ENCODE results near the gene CEBPG.
A peak's percentile ranks its signal among the peaks of the same experiment; 100 is the strongest.

The CEBPG gene

DNA sequence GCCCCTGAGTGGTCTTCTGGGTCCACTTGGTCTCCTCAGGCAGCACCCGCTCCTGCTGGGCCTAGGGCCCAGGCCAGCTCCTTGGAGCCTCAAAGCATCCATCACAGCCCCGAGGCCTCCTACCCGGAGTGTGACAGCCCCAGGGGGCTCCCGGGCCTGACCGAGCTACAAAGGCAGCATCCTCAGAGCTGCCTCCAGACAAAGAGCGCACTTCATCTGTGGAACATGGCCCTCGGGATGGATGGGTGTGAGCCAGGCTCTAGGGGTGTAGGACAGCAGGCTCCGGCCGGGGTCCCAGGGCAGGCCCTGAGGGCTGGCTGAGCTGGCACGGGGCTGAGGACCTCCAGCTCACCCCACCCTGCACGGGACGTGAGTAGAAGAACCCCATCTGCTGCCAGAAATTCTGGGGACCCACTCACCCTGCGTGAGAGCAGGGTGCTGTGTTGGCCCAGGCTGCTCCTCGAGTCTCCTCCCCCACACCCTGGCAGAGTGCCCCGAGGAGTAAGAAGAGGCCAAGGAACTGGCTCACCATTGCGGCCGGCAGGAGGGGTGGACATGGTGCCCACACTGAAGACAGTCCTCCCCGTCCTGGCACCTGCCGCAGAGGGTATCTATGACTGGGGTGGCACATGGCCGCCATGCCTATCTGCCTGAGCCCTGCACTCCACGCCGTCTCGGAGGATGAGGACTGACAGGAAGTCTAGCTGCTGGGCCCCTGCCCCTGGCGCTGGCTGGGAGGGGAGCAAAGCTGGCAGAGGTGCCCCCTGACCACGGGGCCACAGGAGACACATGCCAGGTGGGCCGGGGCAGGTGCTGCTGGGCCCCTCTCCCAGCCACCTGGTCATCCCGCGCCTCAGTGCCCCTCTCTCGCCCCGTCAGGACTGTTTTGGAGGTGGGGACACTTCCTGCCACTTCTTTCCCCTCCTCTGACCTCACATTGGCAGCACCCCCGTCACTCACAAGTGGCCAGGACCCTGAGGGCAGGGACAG lies 22.3 kb downstream of the CEBPG start:
- peak; percentile 25 for DNase-seq

DNA sequence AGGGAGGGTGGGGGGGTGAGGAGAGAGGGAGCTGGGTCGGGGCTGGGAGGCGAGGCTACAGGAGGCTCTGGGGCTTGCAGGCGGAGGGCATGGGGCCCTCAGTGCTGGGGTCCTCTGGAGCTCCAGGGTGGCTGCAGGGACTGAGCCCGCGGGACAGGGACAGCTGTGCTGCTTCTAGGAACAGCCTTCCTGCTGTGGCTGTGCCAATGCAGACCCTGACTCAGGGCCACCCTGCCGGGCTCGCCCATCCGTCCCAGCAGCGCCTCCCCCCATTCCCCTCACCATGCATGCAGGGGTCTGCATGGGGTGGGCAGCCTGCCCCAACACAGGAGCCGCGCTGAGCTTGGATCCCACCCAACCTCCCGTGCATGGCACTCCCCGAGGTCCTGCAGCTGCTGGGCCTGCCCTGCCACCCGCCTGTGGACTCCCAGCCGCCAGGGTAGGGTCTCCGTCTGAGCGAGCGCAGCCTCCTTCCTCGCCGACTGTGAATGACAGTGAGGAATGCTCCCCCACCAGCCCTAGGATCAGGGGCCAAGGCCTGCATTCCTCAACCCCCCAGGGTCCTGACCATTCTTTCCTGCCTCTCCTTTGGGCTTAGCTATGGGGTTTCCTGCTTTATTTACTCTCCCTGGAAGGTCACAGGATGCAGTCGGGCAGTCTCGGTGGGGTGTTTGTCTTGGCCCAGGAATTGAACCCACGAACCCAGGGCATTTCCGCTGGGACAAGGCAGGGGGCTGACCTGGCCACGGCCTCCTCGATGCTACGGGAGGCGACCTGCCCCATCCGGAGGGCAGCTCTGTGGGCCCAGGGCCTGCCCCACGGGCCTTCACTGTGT lies 23.4 kb downstream of the CEBPG start:
- peak; percentile 41 for DNase-seq

GRCh38 chr19:33397536-33398360 lies 24.2 kb downstream of the CEBPG start:
- no peak for DNase-seq

DNA sequence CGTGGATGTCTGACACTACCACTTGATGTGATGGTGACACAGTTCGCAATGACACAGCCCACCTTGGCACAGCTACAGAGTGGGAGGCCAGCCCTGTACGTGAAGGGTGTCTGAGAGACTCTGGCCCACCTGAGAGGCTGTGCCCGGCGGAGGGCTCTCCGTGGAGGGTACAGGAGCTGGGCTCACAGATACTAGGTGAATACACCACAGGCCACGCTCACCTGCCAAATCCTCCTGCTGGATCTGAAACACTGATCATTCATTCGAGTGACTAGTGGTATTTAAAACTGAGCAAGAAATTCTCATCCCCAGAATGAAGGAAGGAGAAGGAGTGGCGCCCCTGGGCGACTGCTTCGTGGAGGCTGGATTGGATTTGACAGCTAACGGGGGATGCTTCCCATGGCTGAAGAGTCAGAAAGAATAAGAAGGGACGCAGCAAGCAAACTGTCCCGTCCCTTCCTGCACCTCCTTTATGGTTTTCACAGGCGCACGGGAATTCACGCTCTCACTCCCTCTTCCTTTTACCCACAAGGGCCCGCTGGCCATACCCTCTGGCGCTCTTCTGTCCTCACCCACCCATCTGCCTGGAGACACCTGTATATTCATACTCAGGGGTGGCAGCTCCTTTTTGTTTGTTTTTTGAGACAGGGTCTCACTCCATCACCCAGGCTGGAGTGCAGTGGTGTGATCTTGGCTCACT lies 25.0 kb downstream of the CEBPG start:
- DNase-seq, result no peak

- no peak for DNase-seq
These were observed 25.7 kb downstream of the CEBPG start for GRCh38 chr19:33399081-33399744.

DNA sequence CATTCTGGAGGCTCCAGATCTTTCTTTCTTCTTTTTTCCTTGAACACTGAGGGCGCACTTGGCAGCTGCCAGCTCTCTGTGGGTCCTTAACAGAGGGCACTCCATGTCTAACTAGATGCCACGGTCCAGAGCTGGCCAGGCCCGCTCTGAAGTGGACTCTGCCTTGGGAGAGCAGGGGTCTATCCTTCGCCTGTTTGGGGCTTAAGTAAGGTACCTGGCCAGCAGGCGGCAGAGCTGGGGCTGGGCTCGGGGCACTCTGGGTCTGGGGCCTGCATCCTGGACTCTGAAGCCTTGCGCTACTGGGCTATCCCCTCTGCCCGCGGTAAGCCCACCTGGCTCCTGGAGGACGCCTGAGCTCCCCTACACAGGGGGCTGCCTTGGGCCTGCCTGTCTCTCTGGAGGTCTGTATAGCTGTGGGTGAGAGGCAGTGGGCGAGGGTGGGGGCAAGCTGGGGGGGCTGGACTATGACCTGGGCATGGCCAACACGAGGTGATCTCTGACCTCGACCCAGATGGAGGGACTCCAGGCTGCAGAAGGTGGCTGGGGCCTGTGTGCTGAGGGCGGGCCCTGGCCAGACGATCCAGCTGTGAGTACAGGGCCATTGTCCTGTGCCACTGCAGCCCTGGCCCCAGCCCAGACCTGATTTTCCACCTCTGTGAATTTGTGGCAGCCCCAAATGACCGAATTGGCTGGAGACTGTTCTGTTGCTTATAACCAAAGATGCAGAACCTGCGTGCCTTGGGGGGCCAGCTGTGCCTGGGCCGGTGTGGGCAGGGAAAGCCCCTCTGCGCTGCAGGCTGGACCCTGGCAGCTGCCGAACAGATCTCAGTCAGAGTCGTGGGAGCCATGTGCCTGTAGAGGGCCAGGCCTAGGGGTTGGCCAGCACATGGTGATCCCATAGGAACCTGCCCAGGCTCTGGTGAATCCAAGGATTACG lies 26.5 kb downstream of the CEBPG start:
- no peak for DNase-seq

DNA sequence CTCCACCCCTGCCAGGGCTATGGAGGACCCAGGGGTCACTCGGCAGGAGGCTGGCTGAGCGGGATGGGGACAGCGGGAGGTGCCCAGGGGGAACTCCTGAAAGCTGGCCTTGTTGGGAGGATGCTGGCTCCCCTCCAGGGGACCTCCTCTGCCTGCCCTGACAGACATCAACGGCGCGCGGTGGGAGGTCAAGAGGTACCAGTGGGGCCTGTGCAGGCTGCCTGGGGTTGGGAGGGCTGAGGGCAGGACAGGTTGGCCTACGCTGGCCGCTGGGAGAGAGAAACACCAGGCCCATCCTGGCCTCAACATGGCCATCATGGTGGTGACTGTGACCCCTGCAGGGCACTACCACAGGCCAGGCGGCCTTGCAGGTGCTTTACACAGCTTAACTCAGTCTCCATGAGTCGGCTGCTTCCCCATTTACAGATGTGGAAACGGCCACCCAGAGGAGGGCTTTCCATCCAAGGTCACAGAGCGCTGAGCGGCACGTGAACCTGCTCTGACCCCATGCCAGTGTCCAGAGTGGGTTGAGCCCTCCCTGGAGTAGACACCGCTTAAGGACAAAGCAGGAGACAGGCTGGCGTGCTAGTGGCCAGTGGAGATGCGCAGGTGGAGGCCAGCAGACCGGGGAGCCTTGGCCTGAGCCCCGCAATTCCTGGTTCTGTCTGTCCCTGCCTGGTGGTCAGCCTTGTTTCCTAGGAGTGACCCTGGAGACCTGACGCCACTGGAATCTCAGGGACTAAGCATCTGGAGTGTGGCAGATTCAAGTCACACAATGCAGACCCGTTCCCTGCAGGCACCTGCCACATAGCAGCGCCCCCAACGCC lies 27.6 kb downstream of the CEBPG start:
- DNase-seq, result no peak

GRCh38 chr19:33401683-33402420 lies 28.3 kb downstream of the CEBPG start:
- DNase-seq, result no peak

DNA sequence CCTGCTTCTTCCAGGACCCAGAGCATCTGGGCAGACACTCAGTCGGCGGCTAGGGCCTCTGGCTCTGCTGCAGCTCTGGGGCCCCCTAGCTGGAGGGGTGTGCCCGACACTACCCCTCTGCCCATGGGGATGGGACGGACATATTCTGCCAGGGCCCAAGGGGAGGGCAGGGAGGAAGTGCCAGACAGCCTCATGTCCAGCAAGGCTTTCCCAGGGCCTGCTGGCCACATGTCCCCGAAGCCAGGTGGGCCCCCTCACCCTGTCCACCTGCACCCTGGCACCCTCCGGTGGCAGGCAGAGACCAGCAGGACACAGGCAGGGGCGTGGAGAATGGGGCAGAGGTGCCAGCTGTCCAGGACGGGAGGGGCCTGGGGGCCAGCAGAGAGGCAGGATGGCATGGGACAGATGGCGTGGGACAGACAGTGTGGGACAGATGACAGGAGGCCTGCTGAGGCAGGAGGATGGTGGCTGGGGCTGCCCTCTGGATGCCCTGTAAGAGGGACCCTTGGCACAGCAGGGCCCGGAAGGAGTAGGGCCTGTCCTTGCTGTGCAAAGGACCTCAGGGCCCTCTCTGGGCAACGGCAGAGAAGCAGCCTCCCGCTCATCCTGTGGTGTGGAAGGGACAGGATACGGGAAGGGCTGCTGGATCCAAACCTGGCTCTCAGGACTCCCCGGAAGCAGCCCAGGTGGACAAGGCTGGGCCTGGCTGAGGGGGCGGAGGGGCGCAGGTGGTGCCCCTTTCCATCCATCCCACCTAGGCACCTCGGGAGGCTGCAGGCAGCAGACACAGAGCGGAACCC lies 29.1 kb downstream of the CEBPG start:
- DNase-seq, result no peak

- no peak for DNase-seq
These were observed 29.9 kb downstream of the CEBPG start for GRCh38 chr19:33403221-33403972.

DNA sequence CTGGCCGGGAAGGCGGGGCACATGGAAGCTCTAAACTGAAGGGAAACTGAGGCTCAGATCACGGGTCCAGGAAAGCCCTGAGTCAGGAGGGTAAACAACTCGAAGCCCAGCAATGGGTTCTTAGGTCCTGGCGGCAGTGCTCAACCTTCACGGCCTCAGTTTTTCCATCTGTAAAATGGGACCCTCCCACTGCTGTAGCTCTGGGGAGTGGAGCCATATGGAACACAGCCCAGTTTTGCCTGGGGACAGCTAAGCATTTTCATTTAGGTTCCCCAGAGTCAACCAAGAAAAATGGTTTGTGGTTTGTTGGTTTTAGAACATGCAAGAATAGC lies 30.4 kb downstream of the CEBPG start:
- DNase-seq, result no peak

DNA sequence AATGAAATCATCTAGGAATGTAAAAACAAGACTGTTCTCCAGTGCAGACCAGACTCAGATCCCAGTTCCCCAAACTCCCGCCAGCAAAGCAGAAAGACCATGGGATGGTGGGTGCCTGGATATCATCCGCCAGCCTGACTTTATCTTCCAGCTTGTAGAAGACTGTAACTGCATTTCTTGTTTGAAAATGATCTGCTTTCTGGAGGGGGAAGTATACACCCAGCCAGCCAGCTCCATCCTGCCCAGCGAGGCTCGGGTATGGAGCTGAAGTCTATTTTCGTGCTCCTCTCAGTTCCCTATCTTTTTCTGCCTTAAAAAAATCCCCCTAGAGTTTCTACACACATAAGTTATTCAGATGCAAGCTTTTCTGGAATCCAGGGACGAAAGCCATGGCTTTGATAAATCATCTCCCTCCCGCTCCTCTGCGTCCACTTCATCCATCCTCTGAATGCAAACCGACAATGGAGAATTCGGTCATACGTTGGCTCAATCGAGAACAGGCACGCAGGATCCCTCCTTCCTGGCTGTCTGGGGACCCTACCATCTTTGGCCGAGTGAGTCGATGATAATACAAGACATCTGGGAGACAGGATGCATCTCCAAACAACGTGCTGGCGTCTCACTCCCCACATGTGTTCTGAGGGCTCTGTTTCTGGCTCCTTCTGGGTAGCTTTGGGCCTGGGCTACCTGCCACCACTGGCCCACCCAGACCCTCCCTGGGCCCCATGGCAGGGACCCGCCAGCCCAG lies 31.2 kb downstream of the CEBPG start:
- DNase-seq, result no peak

DNA sequence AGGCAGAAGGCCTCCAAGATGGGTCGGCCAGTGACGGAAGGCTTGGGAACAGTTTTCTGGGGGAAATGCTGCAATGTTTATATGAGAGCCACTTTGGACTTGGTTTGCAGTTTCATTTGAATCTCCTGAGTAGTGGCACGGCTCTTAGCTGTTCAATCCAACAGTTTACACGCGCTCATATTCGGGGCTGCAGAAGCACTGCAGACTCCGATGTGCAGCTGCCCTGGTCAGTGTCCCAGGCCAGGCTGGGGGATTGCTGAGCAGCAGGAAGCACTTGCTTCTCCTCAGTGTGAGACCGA lies 31.7 kb downstream of the CEBPG start:
- no peak for DNase-seq

DNA sequence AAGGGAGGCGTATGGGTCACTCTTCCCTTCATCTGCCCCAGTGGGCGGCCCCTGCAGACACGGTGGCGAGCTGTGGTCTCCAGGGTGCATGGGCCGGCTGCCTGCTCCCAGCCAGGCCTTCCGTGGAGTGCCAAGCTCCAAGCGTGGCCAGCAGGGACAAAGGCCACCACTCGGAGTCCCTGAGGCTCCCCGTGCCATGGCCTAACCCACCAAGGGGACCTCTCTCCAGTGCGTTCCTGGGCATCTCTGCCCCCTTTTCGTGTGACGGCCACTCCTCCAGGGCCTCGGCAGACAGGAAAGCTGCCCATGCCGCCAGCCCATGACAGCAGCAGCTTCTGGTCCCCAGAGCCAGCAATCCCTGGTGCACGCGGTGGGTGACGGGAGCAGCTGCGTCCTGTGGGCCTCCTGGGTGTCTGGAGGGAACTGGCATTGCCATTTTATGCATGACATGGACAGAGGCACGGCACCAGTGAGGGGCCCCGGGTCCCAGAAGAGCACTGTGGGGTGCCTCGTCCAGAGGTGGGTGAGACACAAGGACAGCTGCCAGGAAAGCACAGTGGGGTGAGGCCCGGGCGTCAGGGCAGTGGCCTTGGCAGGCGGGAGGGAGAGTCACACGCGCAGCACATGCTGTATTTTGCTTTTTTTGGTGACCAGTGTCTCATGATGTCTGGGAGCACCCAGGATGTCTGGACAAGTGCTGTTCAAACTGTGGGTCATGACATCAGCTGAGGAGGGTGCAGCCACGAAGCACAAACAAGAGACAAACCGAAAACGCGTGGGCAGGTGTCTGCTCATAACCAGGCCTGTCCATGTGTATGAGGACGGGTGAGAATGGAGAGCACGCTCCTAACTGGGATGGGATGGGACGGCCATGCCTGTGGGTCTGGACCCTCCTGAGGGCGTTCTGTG lies 32.3 kb downstream of the CEBPG start:
- DNase-seq, result no peak

DNA sequence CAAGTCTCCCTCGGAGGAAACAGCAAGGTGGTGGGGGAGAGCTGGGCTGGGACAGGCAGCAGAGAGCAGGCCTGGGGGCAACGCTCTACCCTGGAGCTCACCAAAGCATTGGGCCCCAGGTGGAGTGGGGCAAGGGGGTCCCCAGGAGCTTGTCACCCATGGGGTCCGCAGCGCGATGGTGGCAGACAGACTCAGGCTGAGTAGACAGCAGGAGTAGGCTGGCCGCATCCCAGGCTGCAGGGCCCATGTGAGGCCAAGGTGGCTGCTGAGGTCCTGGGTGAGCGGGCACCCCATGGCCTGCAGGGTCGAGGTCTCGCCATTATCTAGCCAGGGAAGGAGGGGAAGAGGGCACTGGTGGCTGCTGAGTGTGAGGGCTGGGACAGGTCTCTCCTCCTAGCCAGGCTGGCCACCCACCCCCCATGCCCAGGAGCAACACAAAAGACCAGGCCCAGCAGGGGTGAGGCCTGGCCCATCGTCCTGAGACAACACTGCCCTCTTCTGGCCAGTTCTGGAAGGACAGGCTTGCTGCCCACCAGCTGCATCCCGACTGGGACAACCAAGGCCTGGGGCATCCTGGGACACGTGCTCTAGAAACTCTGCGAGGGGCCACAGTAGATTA lies 33.1 kb downstream of the CEBPG start:
- peak; percentile 39 for DNase-seq

Measured in fibroblast of upper back skin (primary cell).